HG03159 (cell line): ENCODE results near the gene RHEX.

Experiments
- ATAC-seq: cut with Tn5 transposase; IDR thresholded peaks from one replicate; pipeline ENCODE4 v1.9.1; 2021; ENCODE audit warnings: mild to moderate bottlenecking, moderate library complexity; ENCODE audit not compliant: unreplicated experiment

The RHEX gene

GRCh38 chr1:206114692-206115640 is 62.0 kb downstream of the RHEX start:
- ATAC-seq: no peak

- no peak for ATAC-seq
These were observed 62.8 kb downstream of the RHEX start for GRCh38 chr1:206115791-206116190.

- ATAC-seq: no peak
These were observed 63.4 kb downstream of the RHEX start for GRCh38 chr1:206116191-206116872.

- no peak for ATAC-seq
These were observed 63.8 kb downstream of the RHEX start for GRCh38 chr1:206116873-206117150.

- no peak for ATAC-seq
These were observed 64.4 kb downstream of the RHEX start, which contains the start of gene AVPR1B for GRCh38 chr1:206117151-206117948. AVPR1B (minus strand) TSS chr1:206117388; CDS start chr1:206116890, 498 bp downstream.

- ATAC-seq: no peak
These were observed 67.4 kb downstream of the RHEX start for GRCh38 chr1:206120406-206120805.

- ATAC-seq: no peak
These were observed 68.3 kb downstream of the RHEX start for GRCh38 chr1:206121269-206121668.

- ATAC-seq: no peak
These were observed 69.7 kb downstream of the RHEX start for GRCh38 chr1:206122686-206123085.

- ATAC-seq: no peak
These were observed 72.4 kb downstream of the RHEX start for GRCh38 chr1:206125346-206125745.

- ATAC-seq: no peak
These were observed 74.4 kb downstream of the RHEX start for GRCh38 chr1:206127336-206127735.

- ATAC-seq: no peak
These were observed 75.2 kb downstream of the RHEX start for GRCh38 chr1:206128196-206128595.

- ATAC-seq: no peak
These were observed 78.1 kb downstream of the RHEX start for GRCh38 chr1:206131037-206131436.

- no peak for ATAC-seq
These were observed 80.9 kb downstream of the RHEX start for GRCh38 chr1:206133751-206134415.

- ATAC-seq: no peak
These were observed 82.3 kb downstream of the RHEX start for GRCh38 chr1:206135248-206135647.

GRCh38 chr1:206136241-206136640 is 83.3 kb downstream of the RHEX start:
- no peak for ATAC-seq

GRCh38 chr1:206142011-206142410 is 89.0 kb downstream of the RHEX start:
- no peak for ATAC-seq

GRCh38 chr1:206142770-206143169 is 89.8 kb downstream of the RHEX start:
- no peak for ATAC-seq

GRCh38 chr1:206143537-206144172 is 90.7 kb downstream of the RHEX start:
- ATAC-seq: no peak

GRCh38 chr1:206144605-206145004 is 91.6 kb downstream of the RHEX start:
- no peak for ATAC-seq

GRCh38 chr1:206145771-206146290 is 92.9 kb downstream of the RHEX start:
- ATAC-seq: no peak
